ENCODE results near the gene KRTAP10-7. TPM values are rescaled to one million over a fixed set of nuclear protein-coding genes. Genes with fewer than 3 reads are reported as not detected.
"Not testable (repeated sequence)": the region's sequence is repeated elsewhere in the genome, so short reads cannot be mapped to it uniquely, and the experiment has no call there.

Gene KRTAP10-7
- total RNA-seq, 2 experiments from 2014 or later = not detected

DNA sequence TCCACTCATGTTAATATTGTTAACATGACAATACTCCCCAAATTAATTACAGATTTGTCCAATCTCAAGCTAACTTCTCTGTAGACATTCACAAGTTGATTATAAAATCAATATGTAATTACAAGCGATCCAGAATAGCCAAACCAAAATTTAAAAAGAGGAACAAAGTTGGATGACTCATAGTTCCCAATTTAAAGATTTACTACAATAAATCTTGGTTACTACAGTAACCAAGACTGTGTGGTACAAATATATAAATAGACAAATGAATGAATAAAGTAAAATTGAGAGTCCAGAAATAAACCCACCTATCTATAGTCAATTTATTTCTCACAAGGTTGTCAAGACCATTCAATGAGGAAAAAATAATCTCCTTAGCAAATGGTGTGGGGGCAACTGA lies 34.0 kb upstream of the KRTAP10-7 start:
- peaks cover 2% of the 10 kb centered on the region for H3K27me3 Mint-ChIP-seq
- peaks cover 10% of the 10 kb centered on the region for H3K4me1 Mint-ChIP-seq
- peaks cover 11% of the 10 kb centered on the region for H3K9me3 Mint-ChIP-seq
- H3K4me3 Mint-ChIP-seq = no peak overlapping the region
- H3K36me3 Mint-ChIP-seq = peaks cover 2% of the 10 kb centered on the region
- no peak for DNase-seq
- no peak for ATAC-seq (ENCODE audit: low read depth)
- POLR2A ChIA-PET = no interaction called here
- H3K27ac Mint-ChIP-seq = no peak overlapping the region

DNA sequence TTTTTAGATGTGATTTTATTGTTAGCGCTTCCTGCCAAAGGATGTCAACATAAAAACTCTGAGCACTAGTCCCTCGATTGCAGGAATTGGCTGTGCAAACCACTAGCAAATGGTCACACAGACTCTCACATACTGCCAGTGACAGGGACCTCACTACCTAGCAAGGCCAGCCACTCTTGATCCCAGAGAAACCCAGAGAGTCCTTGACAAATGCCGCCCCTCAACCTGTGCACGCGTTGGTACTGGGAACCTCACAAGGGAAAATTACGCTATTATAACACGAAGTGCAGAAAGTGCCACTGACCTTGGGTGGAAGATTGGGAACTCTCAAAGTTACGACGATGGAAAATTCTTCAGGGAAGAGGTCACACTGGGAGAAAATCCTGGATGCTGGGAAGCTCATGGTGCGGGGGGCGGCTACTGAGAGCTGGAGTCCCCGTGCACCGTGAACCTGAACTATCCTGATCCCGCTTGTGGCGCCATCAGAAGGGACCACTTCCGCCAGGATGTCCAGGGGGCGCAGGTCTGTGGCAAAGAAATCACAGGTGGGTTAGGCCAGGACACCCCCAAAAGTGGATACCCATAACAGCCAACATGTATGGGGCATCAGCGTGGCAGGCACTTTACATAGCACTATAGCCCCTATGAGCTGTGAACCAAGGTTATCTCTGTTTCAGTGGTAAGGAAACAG lies 32.8 kb upstream of the KRTAP10-7 start:
- H3K9me3 Mint-ChIP-seq = peaks cover 4% of the 10 kb centered on the region
- H3K36me3 Mint-ChIP-seq = no peaks in the 10 kb centered on the region
- H3K4me3 Mint-ChIP-seq = no peak overlapping the region
- no peaks in the 10 kb centered on the region for H3K27me3 Mint-ChIP-seq
- H3K4me1 Mint-ChIP-seq = peaks cover 10% of the 10 kb centered on the region
- no peak overlapping the region for H3K27ac Mint-ChIP-seq
- DNase-seq (no peak), ATAC-seq (ENCODE audit: low read depth) (no peak)
- POLR2A ChIA-PET = no interaction called here

DNA sequence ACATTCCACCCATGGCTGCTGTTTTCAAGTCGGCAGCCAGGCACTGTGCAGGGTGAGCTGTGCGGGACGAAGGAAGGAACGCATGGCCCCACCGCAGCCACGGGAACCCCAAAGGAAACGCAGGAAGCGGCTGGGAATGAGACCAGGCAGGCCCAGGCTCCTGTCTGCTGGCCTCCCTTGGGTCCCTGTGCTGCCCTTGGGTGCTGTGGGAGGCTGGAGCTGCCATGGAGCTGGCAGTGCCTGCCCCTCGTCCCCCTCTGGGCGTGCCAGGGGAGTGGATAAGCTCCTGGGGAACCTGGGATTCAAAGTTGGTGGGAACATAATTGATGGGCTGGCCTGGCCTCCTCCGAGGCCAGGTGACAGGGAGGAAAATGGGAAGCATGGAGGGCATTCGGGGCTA lies 32.1 kb upstream of the KRTAP10-7 start:
- Mint-ChIP-seq H3K27ac (no peak overlapping the region), H3K36me3 (no peaks in the 10 kb centered on the region), H3K4me1 (peaks cover 10% of the 10 kb centered on the region), H3K9me3 (peaks cover under 1% of the 10 kb centered on the region), H3K4me3 (no peak overlapping the region), H3K27me3 (no peaks in the 10 kb centered on the region)
- POLR2A ChIA-PET = no interaction called here
- DNase-seq = no peak
- no peak for ATAC-seq (ENCODE audit: low read depth)

DNA sequence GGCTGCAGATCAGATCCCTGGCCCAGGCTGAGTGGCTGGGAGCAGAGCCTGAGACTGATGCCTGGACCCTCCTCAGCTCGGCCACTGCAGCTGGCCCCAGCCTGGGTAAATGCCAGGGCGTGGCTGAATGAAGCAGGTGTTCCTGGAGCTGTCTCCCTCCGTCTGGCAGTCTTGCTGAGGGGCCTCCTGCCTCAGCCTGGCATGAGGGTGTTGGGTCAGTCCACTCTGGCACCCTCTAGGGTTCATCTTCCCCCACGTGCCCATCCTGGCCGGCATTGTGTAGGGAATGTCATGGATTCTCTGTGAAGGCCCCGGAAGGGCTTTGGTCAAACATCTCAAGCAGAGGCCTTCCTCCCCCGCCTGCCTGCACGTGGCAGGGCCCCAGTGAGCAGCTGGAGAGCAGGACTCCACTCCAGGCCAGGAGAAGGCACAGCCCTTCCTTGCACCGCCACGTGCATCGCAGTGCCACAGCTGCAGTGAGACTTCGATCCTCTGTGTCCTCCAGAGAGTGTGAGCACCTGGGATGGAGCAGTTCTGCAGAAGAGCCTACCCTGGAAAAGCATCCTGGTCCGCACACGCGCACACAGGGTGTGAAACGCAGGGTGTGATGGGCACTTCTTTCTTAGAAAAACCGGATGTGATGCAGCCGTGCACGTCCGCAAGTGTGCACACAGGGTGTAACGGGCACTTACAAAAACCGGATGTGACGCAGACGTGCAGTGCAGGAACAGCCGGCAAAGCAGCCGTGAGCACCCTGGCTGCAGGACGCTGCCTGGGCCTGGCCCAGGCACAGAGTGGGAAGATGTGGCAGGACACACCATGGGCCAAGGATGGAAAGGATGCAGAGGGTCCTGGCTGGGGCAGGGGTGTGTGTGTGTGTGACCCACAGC lies 31.5 kb upstream of the KRTAP10-7 start:
- no peak for ATAC-seq (ENCODE audit: low read depth)
- POLR2A ChIA-PET = no interaction called here
- no peaks in the 10 kb centered on the region for H3K27me3 Mint-ChIP-seq
- H3K9me3 Mint-ChIP-seq = no peaks in the 10 kb centered on the region
- H3K4me3 Mint-ChIP-seq = no peak overlapping the region
- DNase-seq = no peak
- H3K27ac Mint-ChIP-seq = no peak overlapping the region
- peaks cover 10% of the 10 kb centered on the region for H3K4me1 Mint-ChIP-seq
- no peaks in the 10 kb centered on the region for H3K36me3 Mint-ChIP-seq

DNA sequence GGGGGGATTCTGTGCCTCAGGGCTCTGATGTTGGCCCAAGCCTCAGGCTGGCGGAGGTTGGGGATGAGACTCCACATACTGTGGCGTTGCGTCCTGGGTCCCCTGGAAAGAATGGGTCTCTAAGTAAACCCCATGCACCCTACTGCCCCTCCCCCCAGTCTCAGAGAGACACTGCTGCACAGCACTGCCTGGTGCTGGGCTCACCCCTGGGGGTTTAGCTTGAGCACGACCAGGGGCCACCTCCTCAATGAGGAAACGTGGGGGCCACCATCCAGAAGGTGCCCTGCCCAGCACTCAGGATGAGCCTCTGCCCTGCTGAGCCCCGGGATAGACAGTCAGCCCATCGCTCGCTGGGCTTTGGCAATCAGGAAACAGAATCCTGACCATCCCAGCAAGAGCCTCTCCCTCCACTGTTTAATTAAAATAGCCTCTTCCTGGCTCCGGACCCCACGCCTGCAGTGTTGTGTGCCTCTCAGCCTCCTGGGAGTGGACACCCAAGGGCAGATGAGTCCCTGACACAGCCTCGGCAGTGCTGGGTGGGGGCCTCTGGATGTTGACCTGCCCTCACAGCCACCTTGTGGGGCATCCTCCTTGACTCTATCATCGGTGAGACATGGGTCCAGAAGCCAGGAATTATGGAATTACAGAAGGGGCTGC lies 30.4 kb upstream of the KRTAP10-7 start:
- H3K4me1 Mint-ChIP-seq = peaks cover 5% of the 10 kb centered on the region
- H3K36me3 Mint-ChIP-seq = no peaks in the 10 kb centered on the region
- ATAC-seq (ENCODE audit: low read depth) = no peak
- H3K9me3 Mint-ChIP-seq = no peaks in the 10 kb centered on the region
- DNase-seq = no peak
- POLR2A ChIA-PET = interaction anchor here (0.6 kb wide), 1 partner anchor 257 kb away, joined by 3 read pairs; no protein-coding TSS in a partner anchor
- no peaks in the 10 kb centered on the region for H3K27me3 Mint-ChIP-seq
- no peak overlapping the region for H3K27ac Mint-ChIP-seq
- H3K4me3 Mint-ChIP-seq = no peak overlapping the region

DNA sequence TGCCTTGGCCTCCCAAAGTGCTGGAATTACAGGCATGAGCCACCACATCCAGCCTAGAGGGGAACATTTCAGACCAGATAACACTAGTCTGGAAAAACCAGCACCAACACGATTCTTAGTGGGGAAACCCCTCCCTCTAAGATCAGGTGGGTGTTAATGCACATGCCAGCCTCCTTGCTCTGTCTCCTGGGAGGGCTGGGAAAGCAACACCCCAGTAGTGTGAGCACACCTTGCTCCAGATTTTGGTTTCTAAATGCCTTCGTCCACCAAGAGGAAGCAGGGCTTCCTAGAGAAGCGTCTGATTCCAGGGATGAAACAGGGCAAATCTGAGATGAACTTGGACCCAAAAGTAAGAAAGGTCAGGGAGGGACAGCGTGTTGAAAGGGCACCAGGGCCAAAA lies 29.1 kb upstream of the KRTAP10-7 start:
- peaks cover 6% of the 10 kb centered on the region for H3K9me3 Mint-ChIP-seq
- H3K27me3 Mint-ChIP-seq = no peaks in the 10 kb centered on the region
- H3K36me3 Mint-ChIP-seq = no peaks in the 10 kb centered on the region
- DNase-seq = no peak
- H3K27ac Mint-ChIP-seq = no peak overlapping the region
- no peak overlapping the region for H3K4me3 Mint-ChIP-seq
- no peaks in the 10 kb centered on the region for H3K4me1 Mint-ChIP-seq
- no peak for ATAC-seq (ENCODE audit: low read depth)
- POLR2A ChIA-PET = no interaction called here

DNA sequence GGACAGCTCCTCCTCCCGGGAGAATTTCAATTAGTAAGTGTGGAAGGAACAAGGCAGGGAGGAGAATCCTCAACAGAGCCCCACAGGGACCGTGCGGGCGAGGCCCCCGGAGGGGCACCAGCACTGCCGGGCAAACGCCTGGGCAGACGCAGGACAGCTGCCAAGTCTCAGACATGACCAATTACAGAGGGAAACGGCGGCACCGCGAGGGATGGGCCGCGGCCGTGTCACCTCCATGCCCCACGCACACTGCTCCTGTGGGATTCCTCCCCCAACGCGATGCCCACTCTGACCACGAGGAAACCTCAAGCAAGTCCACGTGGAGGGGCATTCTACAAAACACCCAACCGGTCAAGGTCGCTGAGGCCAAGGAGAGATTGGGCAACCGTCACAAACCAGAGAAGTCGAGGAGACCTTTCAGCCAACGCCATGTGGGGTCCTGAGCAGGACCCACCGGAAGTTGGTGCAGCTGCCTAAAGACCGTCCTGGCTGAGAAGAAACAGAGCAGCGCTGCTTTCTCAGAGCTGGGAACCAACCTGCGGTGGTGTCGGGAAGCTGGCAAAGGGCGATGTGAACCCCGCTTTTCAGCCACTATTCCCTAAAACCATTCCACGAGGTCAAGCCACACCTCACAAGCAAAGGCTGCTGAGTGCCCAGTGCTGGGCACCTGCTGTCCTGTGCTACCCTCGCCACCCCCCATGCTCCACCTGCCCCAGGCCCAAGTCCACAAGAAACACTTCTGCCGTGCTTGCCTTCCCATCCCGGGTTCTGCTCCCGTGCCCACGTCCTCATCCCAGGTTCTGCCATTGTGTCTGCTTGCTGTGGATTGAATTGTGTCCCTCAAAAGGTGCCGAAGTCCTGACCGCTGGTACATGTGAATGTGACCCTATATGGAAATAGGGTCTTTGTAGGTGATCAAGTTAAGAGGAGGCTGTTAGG lies 28.3 kb upstream of the KRTAP10-7 start:
- Mint-ChIP-seq H3K4me3 (no peak overlapping the region), H3K27me3 (no peaks in the 10 kb centered on the region), H3K27ac (no peak overlapping the region), H3K9me3 (peaks cover 8% of the 10 kb centered on the region), H3K36me3 (no peaks in the 10 kb centered on the region), H3K4me1 (no peaks in the 10 kb centered on the region)
- POLR2A ChIA-PET = no interaction called here
- DNase-seq (no peak), ATAC-seq (ENCODE audit: low read depth) (no peak)

DNA sequence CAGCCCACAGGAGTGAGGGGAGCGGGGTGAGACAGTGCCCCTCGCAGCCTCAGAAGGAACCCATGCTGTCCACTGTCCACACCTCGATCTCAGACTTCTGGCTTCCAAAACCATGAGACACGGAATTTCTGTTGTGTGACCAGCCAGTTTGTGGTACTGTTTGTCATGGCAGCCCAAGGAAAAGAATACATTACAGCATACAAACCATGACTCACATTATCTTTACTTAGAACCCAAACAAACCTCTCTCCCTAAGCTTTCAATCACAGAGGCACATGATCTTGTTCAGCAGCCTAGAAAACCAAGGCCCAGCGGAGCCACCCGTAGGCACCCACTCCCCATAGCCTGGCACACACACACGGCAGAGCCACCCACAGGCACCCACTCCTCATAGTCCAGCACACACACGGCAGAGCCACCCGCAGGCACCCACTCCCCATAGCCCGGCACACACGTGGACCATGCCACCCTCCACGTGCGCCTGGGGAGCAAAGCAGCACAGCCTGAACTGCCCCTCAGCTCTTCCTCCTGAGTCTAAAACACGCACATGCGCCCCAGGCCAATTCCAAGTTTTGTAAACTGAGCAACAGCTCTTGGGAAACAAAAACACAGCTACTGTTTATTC lies 27.3 kb upstream of the KRTAP10-7 start:
- ATAC-seq (ENCODE audit: low read depth) (no peak), DNase-seq (no peak)
- Mint-ChIP-seq H3K4me3 (no peak overlapping the region), H3K27me3 (no peaks in the 10 kb centered on the region), H3K9me3 (peaks cover 14% of the 10 kb centered on the region), H3K36me3 (no peaks in the 10 kb centered on the region), H3K4me1 (no peaks in the 10 kb centered on the region), H3K27ac (no peak overlapping the region)
- POLR2A ChIA-PET = no interaction called here

DNA sequence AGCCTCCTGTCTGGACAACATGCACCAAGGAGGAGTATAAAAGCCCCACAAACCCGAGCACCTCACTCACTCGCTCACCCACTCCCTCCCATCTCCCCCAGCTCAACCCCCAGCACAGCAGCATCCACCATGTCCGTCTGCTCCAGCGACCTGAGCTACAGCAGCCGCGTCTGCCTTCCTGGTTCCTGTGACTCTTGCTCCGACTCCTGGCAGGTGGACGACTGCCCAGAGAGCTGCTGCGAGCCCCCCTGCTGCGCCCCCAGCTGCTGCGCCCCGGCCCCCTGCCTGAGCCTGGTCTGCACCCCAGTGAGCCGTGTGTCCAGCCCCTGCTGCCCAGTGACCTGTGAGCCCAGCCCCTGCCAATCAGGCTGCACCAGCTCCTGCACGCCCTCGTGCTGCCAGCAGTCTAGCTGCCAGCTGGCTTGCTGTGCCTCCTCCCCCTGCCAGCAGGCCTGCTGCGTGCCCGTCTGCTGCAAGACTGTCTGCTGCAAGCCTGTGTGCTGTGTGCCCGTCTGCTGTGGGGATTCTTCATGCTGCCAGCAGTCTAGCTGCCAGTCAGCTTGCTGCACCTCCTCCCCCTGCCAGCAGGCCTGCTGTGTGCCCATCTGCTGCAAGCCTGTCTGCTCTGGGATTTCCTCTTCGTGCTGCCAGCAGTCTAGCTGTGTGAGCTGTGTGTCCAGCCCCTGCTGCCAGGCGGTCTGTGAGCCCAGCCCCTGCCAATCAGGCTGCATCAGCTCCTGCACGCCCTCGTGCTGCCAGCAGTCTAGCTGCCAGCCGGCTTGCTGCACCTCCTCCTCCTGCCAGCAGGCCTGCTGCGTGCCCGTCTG lies 26.6 kb upstream of the KRTAP10-7 start, which contains the start of gene KRTAP10-4:
Gene KRTAP10-4, plus strand, starts transcription at position 100 of the 827 bp plus-strand sequence. Its CDS starts 30 bp downstream, at position 130.
- DNase-seq; H3K4me3 Mint-ChIP-seq; H3K27me3 Mint-ChIP-seq; H3K4me1 Mint-ChIP-seq; H3K36me3 Mint-ChIP-seq; ATAC-seq (ENCODE audit: low read depth); H3K27ac Mint-ChIP-seq; POLR2A ChIA-PET: not testable (repeated sequence)
- H3K9me3 Mint-ChIP-seq = peaks cover 16% of the 10 kb centered on the region

DNA sequence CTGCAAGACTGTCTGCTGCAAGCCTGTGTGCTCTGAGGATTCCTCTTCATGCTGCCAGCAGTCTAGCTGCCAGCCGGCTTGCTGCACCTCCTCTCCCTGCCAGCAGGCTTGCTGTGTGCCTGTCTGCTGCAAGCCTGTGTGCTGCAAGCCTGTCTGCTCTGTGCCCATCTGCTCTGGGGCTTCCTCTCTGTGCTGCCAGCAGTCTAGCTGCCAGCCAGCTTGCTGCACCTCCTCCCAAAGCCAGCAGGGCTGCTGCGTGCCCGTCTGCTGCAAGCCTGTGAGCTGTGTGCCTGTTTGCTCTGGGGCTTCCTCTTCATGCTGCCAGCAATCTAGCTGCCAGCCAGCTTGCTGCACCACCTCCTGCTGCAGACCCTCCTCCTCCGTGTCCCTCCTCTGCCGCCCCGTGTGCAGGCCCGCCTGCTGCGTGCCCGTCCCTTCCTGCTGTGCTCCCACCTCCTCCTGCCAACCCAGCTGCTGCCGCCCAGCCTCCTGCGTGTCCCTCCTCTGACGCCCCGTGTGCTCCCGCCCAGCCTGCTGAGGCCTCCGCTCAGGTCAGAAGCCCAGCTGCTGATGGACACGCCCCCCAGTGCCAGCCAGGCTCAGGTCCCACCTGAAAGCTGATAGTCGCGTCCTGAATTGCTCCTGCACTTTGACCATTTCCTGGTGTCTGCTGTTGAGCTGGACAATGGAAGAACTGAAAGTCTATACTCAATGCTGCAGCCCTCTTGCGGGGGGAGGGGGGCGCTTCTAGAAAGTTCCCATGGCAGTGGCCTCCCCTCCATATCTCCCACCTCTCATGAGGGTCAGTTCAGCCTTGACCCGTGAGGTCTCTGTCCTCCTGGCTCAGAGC lies 25.7 kb upstream of the KRTAP10-7 start:
- Mint-ChIP-seq H3K27me3 (no peaks in the 10 kb centered on the region), H3K4me3 (no peak overlapping the region), H3K36me3 (no peaks in the 10 kb centered on the region), H3K9me3 (peaks cover 16% of the 10 kb centered on the region), H3K4me1 (no peaks in the 10 kb centered on the region), H3K27ac (no peak overlapping the region)
- ATAC-seq (ENCODE audit: low read depth) (no peak), DNase-seq (no peak)
- POLR2A ChIA-PET = no interaction called here

DNA sequence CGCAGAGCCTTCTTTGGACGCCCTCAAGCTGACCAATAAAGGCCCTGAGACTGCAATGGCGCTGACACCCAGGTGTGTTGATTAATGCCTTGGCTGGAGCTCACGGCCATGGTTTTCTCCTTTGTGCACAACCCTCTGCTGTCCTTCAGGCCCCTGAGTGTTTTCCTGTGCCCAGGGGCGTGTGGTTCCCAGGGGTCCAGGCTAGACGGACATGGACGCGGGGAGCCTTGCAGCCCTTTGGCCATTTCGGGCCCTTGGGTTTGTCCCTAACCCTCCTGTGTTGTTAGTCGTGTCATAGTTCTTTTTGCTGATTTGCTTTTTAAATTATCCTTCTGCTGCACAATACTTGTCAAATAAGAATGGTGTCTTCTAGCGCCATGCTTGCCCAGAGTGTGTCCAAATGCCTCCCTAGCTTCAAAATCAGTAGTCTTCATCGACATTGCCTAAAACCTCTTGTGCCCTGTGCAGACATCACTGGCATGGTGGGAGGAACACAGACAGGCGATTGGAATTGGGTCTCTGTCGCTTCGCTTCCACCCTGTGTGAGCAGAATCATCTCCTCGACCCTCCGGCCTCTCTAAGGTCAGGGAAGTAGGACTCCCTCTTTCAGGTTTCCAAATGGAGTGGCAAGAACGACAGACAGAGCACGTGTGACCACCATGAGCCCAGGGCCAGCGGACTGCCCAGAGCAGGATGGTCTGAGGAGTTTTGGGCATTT lies 24.9 kb upstream of the KRTAP10-7 start:
- peaks cover 20% of the 10 kb centered on the region for H3K9me3 Mint-ChIP-seq
- POLR2A ChIA-PET = no interaction called here
- no peaks in the 10 kb centered on the region for H3K4me1 Mint-ChIP-seq
- H3K27ac Mint-ChIP-seq = no peak overlapping the region
- no peaks in the 10 kb centered on the region for H3K36me3 Mint-ChIP-seq
- no peak overlapping the region for H3K4me3 Mint-ChIP-seq
- DNase-seq (no peak), ATAC-seq (ENCODE audit: low read depth) (no peak)
- peaks cover under 1% of the 10 kb centered on the region for H3K27me3 Mint-ChIP-seq
